HepG2 (cell line): ENCODE measurements around the gene PPP4C. TPM values are rescaled to one million over a fixed set of nuclear protein-coding genes. Genes with fewer than 3 reads are reported as not detected.
A peak's percentile ranks its signal among the peaks of the same experiment; 100 is the strongest.

Experiments used
- AKNA ChIP-seq: sonication (generic); formaldehyde crosslinking; IDR thresholded peaks from 2 replicates; pipeline ENCODE4 v1.4.0; 2020; ENCODE audit warnings: missing genetic modification reagents, borderline replicate concordance
- CCAR2 ChIP-seq: fragments of 200-400 bp; formaldehyde crosslinking; optimal IDR thresholded peaks from 2 replicates; pipeline ENCODE3; 2018; ENCODE audit warnings: low read depth, mild to moderate bottlenecking, low read length, moderate library complexity
- CERS6 ChIP-seq: sonication (generic); formaldehyde crosslinking; IDR thresholded peaks from 2 replicates; pipeline ENCODE4 v1.5.0; 2020; ENCODE audit warnings: missing genetic modification reagents
- EEA1 ChIP-seq: sonication (generic); formaldehyde crosslinking; IDR thresholded peaks from 2 replicates; pipeline ENCODE4 v1.5.1; 2020; ENCODE audit warnings: mild to moderate bottlenecking, missing genetic modification reagents, borderline replicate concordance
- ETV6 ChIP-seq: sonication (generic); formaldehyde crosslinking; conservative IDR thresholded peaks from 2 replicates; pipeline ENCODE4 v1.4.0; 2020; ENCODE audit warnings: missing genetic modification reagents
- IKZF4 ChIP-seq: sonication (generic); formaldehyde crosslinking; IDR thresholded peaks from 2 replicates; pipeline ENCODE4 v1.5.1; 2020; ENCODE audit warnings: borderline replicate concordance, mild to moderate bottlenecking, low read depth, missing genetic modification reagents; ENCODE audit errors: not compliant biosample characterization
- IRF2 ChIP-seq: IDR thresholded peaks from 2 replicates; pipeline ENCODE4 v1.6.1; 2018; ENCODE audit warnings: missing genetic modification reagents, missing compliant biosample characterization
- ISX ChIP-seq: sonication (generic); formaldehyde crosslinking; conservative IDR thresholded peaks from 2 replicates; pipeline ENCODE4 v1.5.0; 2020; ENCODE audit warnings: missing genetic modification reagents
- KDM3A ChIP-seq: IDR thresholded peaks from 2 replicates; pipeline ENCODE4 v1.6.1; 2018; ENCODE audit warnings: low read depth, missing compliant biosample characterization
- PCBP1 ChIP-seq: fragments of 200-400 bp; formaldehyde crosslinking; IDR thresholded peaks from 2 replicates; pipeline ENCODE4 v1.6.1; 2017; ENCODE audit warnings: mild to moderate bottlenecking, low read depth, low read length, borderline replicate concordance
- SALL2 ChIP-seq: sonication (generic); formaldehyde crosslinking; IDR thresholded peaks from 2 replicates; pipeline ENCODE4 v1.8.1; 2023; ENCODE audit warnings: mild to moderate bottlenecking, missing genetic modification reagents, inconsistent platforms
- SMAD9 ChIP-seq: sonication (generic); formaldehyde crosslinking; IDR thresholded peaks from 2 replicates; pipeline ENCODE4 v1.5.1; 2020; ENCODE audit warnings: mild to moderate bottlenecking, missing genetic modification reagents
- ZNF225 ChIP-seq: sonication (generic); formaldehyde crosslinking; IDR thresholded peaks from 2 replicates; pipeline ENCODE4 v1.4.0; 2020; ENCODE audit warnings: mild to moderate bottlenecking, missing genetic modification reagents
- ZNF275 ChIP-seq: sonication (generic); formaldehyde crosslinking; IDR thresholded peaks from 2 replicates; pipeline ENCODE4 v1.8.0; 2022; ENCODE audit warnings: missing genetic modification reagents, mild to moderate bottlenecking, inconsistent platforms, borderline replicate concordance
- ZNF30 ChIP-seq: sonication (generic); formaldehyde crosslinking; IDR thresholded peaks from 2 replicates; pipeline ENCODE4 v1.5.0; 2020; ENCODE audit warnings: mild to moderate bottlenecking, missing genetic modification reagents
- ZNF597 ChIP-seq: sonication (generic); formaldehyde crosslinking; IDR thresholded peaks from 2 replicates; pipeline ENCODE4 v1.5.0; 2020; ENCODE audit warnings: missing genetic modification reagents
- ZNF710 ChIP-seq: sonication (generic); formaldehyde crosslinking; IDR thresholded peaks from 2 replicates; pipeline ENCODE4 v1.5.0; 2020; ENCODE audit warnings: mild to moderate bottlenecking, missing genetic modification reagents, borderline replicate concordance
- ZNF891 ChIP-seq: sonication (generic); formaldehyde crosslinking; IDR thresholded peaks from 2 replicates; pipeline ENCODE4 v1.5.0; 2020; ENCODE audit warnings: mild to moderate bottlenecking, missing genetic modification reagents
- ZSCAN21 ChIP-seq: sonication (generic); formaldehyde crosslinking; IDR thresholded peaks from 2 replicates; pipeline ENCODE4 v1.8.0; 2022; ENCODE audit warnings: mild to moderate bottlenecking, missing genetic modification reagents, moderate library complexity, borderline replicate concordance
- polyA plus RNA-seq, 8 experiments: library from polyadenylated mRNA; depleted of rRNA in 3 of 8; stranded (reverse) in 7 of 8; unstranded in 1 of 8; fragments of >200 nt; fragmentation: Illumina TruSeq in 4 of 8; extraction: Trizol in 4 of 8; gene quantifications; 2 replicates each; pipeline versions ENCODE4 v1.2.1 to v1.2.3, GENCODE V29; 2011 to 2016; ENCODE audit warnings: low read depth in 4 of 8, missing spikeins in 1 of 8, mixed read lengths in 1 of 8; ENCODE audit not compliant: insufficient read depth in 1 of 8
- total RNA-seq, 5 experiments: library from RNA; depleted of rRNA; stranded (reverse); fragments of >200 nt; fragmentation: Illumina TruSeq; extraction: Trizol; gene quantifications; 2 replicates each; pipeline ENCODE4 v1.2.3, GENCODE V29; 2016; ENCODE audit warnings: low read depth in 1 of 5

The PPP4C gene
- total and polyA plus RNA-seq, 2 of the 13 experiments (the other 11 are each of a cell fraction or from before 2014, with no cell fraction given), result 176 to 220 TPM

GRCh38 chr16:30032083-30032819 is 43.5 kb upstream of the PPP4C start (continued):
- TF ChIP-seq AKNA (CRISPR knock-in tag), result no peak
- no peak for TF ChIP-seq ZNF30
- no peak for TF ChIP-seq ZNF225 (CRISPR knock-in tag)
- peak; percentile 71; the same call in 1 of the 2 replicates for TF ChIP-seq ZNF891 (CRISPR knock-in tag)
- TF ChIP-seq IRF2 (CRISPR knock-in tag), result peak; percentile 53; the same call in 1 of the 2 replicates
- TF ChIP-seq ZNF275, result no peak
- TF ChIP-seq PCBP1, result no peak
- no peak for TF ChIP-seq ZNF710 (CRISPR knock-in tag)
- TF ChIP-seq ETV6 (CRISPR knock-in tag), result no peak
- TF ChIP-seq CCAR2, result peak; percentile 57
- TF ChIP-seq ZNF597, result no peak
- peak; percentile 48; the same call in 1 of the 2 replicates for TF ChIP-seq KDM3A (CRISPR knock-in tag)
- TF ChIP-seq SMAD9, result no peak
- no peak for TF ChIP-seq ZSCAN21 (CRISPR knock-in tag)
- no peak for TF ChIP-seq EEA1 (CRISPR knock-in tag)
- no peak for TF ChIP-seq SALL2 (CRISPR knock-in tag)
- TF ChIP-seq ISX (CRISPR knock-in tag), result no peak
- no peak for TF ChIP-seq IKZF4 (CRISPR knock-in tag)
- TF ChIP-seq CERS6 (CRISPR knock-in tag), result no peak
